HG03064 (cell line): ENCODE measurements around the gene VPS50.

ENCODE experiments used
- ATAC-seq: cut with Tn5 transposase; IDR thresholded peaks from one replicate; pipeline ENCODE4 v1.9.1; 2021; ENCODE audit warnings: low read depth; ENCODE audit not compliant: unreplicated experiment

The VPS50 gene

GRCh38 chr7:93231799-93232672 lies at the start of gene VPS50:
VPS50 (plus strand) TSS chr7:93232366; CDS start chr7:93232468, 102 bp downstream.
- peak; percentile 99 for ATAC-seq

GRCh38 chr7:93185303-93186027 lies 46.7 kb upstream of the VPS50 start:
- no peak for ATAC-seq

- ATAC-seq = no peak
These were observed 43.1 kb upstream of the VPS50 start for GRCh38 chr7:93188870-93189634.

GRCh38 chr7:93194386-93194785 lies 37.8 kb upstream of the VPS50 start:
- no peak for ATAC-seq

- no peak for ATAC-seq
These were observed 35.8 kb upstream of the VPS50 start for GRCh38 chr7:93196336-93196735.

- no peak for ATAC-seq
These were observed 33.7 kb upstream of the VPS50 start for GRCh38 chr7:93198472-93198871.

- no peak for ATAC-seq
These were observed 29.4 kb upstream of the VPS50 start for GRCh38 chr7:93202594-93203250.

GRCh38 chr7:93203496-93203895 lies 28.7 kb upstream of the VPS50 start:
- no peak for ATAC-seq

GRCh38 chr7:93205046-93205445 lies 27.1 kb upstream of the VPS50 start:
- ATAC-seq = no peak

GRCh38 chr7:93211228-93211818 lies 20.8 kb upstream of the VPS50 start:
- ATAC-seq = no peak

- ATAC-seq = no peak
These were observed 19.3 kb upstream of the VPS50 start for GRCh38 chr7:93212881-93213280.

GRCh38 chr7:93218997-93219827 lies 13.0 kb upstream of the VPS50 start:
- ATAC-seq = no peak

- no peak for ATAC-seq
These were observed 12.3 kb upstream of the VPS50 start for GRCh38 chr7:93219868-93220267.

- ATAC-seq = no peak
These were observed 5.9 kb upstream of the VPS50 start, which contains the start of gene HEPACAM2 for GRCh38 chr7:93226310-93226709. HEPACAM2 (minus strand) TSS chr7:93226469.

- no peak for ATAC-seq
These were observed 3.9 kb upstream of the VPS50 start for GRCh38 chr7:93228302-93228701.

- no peak for ATAC-seq
These were observed 907 bp upstream of the VPS50 start for GRCh38 chr7:93231259-93231658.

- no peak for ATAC-seq
These were observed 480 bp downstream of the VPS50 start for GRCh38 chr7:93232673-93233018.

GRCh38 chr7:93235541-93235940 lies 3.4 kb downstream of the VPS50 start:
- ATAC-seq = no peak

- ATAC-seq = no peak
These were observed 6.0 kb downstream of the VPS50 start for GRCh38 chr7:93238131-93238530.
